HepG2 (cell line): Measurements from ENCODE around the gene MISP3. TPM values are rescaled to one million over a fixed set of nuclear protein-coding genes. Genes with fewer than 3 reads are reported as not detected.

Source experiments
- DMAP1 ChIP-seq: IDR thresholded peaks from 2 replicates; pipeline ENCODE4 v1.6.1; 2016
- HOXD1 ChIP-seq: sonication (generic); formaldehyde crosslinking; IDR thresholded peaks from 2 replicates; pipeline ENCODE4 v1.5.0; 2020; ENCODE audit warnings: missing genetic modification reagents
- MED8 ChIP-seq: sonication (generic); formaldehyde crosslinking; IDR thresholded peaks from 2 replicates; pipeline ENCODE4 v1.8.1; 2023; ENCODE audit warnings: mild to moderate bottlenecking, missing genetic modification reagents; ENCODE audit not compliant: insufficient replicate concordance
- NFE2L2 ChIP-seq: fragments of 150-350 bp; IDR thresholded peaks from 2 replicates; pipeline ENCODE4 v1.6.1; 2014; ENCODE audit warnings: low read length
- TEAD2 ChIP-seq: sonication (generic); formaldehyde crosslinking; IDR thresholded peaks from 2 replicates; pipeline ENCODE4 v1.9.0; 2021; ENCODE audit warnings: missing genetic modification reagents
- ZMYM4 ChIP-seq: sonication (generic); formaldehyde crosslinking; IDR thresholded peaks from 2 replicates; pipeline ENCODE4 v1.8.1; 2023; ENCODE audit warnings: mild to moderate bottlenecking, missing genetic modification reagents
- ZNF44 ChIP-seq: sonication (generic); formaldehyde crosslinking; IDR thresholded peaks from 2 replicates; pipeline ENCODE4 v1.5.1; 2020; ENCODE audit warnings: mild to moderate bottlenecking, missing genetic modification reagents
- ZNF883 ChIP-seq: sonication (generic); formaldehyde crosslinking; IDR thresholded peaks from 2 replicates; pipeline ENCODE4 v1.5.1; 2020; ENCODE audit warnings: mild to moderate bottlenecking, missing genetic modification reagents; ENCODE audit errors: not compliant biosample characterization
- polyA plus RNA-seq, 8 experiments: library from polyadenylated mRNA; depleted of rRNA in 3 of 8; stranded (reverse) in 7 of 8; unstranded in 1 of 8; fragments of >200 nt; fragmentation: Illumina TruSeq in 4 of 8; extraction: Trizol in 4 of 8; gene quantifications; 2 replicates each; pipeline versions ENCODE4 v1.2.1 to v1.2.3, GENCODE V29; 2011 to 2016; ENCODE audit warnings: low read depth in 4 of 8, missing spikeins in 1 of 8, mixed read lengths in 1 of 8; ENCODE audit not compliant: insufficient read depth in 1 of 8
- total RNA-seq, 5 experiments: library from RNA; depleted of rRNA; stranded (reverse); fragments of >200 nt; fragmentation: Illumina TruSeq; extraction: Trizol; gene quantifications; 2 replicates each; pipeline ENCODE4 v1.2.3, GENCODE V29; 2016; ENCODE audit warnings: low read depth in 1 of 5
- TF ChIP-seq, protein P1 (sequence below), 2 experiments: sonication (generic) in 1 of 2; formaldehyde crosslinking in 1 of 2; IDR thresholded peaks; 2 replicates each; pipeline versions ENCODE4 v1.6.1 to v1.9.0; 2014 to 2022; ENCODE audit warnings: antibody characterized with exemption in 1 of 2, borderline replicate concordance in 1 of 2, inconsistent platforms in 1 of 2, low read depth in 1 of 2, missing genetic modification reagents in 1 of 2
- TF ChIP-seq, protein P2 (sequence below): sonication (generic); formaldehyde crosslinking; IDR thresholded peaks from 2 replicates; pipeline ENCODE4 v1.8.1; 2023; ENCODE audit warnings: missing genetic modification reagents, mild to moderate bottlenecking, borderline replicate concordance
- TF ChIP-seq, protein P3 (sequence below): sonication (generic); formaldehyde crosslinking; IDR thresholded peaks from 2 replicates; pipeline ENCODE4 v1.8.1; 2022; ENCODE audit warnings: mild to moderate bottlenecking, missing genetic modification reagents
- TF ChIP-seq, protein P4 (sequence below): sonication (generic); formaldehyde crosslinking; IDR thresholded peaks from 2 replicates; pipeline ENCODE4 v1.4.0; 2020; ENCODE audit warnings: mild to moderate bottlenecking, missing genetic modification reagents, borderline replicate concordance
- TF ChIP-seq, protein P5 (sequence below): sonication (generic); formaldehyde crosslinking; IDR thresholded peaks from 2 replicates; pipeline ENCODE4 v1.4.0; 2020; ENCODE audit warnings: missing genetic modification reagents

Gene MISP3
- total and polyA plus RNA-seq, 2 of the 13 experiments (the other 11 are each of a cell fraction or from before 2014, with no cell fraction given) = 2.5 to 5.4 TPM

DNA sequence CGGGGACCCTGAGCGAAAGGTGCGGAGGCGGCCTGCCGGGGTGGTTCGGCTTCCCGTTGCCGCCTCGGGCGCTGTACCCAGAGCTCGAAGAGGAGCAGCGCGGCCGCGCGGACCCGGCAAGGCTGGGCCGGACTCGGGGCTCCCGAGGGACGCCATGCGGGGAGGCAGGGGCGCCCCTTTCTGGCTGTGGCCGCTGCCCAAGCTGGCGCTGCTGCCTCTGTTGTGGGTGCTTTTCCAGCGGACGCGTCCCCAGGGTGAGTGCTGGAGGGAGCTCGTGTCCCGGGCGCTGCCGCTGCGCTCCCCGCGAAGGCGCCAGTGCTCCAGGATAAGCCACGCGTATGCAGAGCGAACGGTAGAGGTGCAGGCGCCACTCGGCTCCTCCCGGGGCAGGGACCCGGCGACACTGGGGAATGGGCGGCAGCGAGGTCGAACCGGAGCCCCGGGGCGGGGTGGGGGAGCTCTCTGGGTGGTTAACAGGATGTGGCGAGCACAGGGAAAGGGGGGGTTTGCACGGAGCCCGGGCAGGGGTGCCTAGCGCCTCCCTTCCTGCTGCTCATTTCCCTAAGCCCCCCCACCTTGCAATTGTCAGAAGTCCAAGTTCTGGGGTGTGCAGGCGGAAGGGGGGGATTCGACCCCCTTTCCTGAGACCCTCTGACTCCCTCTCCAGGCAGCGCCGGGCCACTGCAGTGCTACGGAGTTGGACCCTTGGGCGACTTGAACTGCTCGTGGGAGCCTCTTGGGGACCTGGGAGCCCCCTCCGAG lies 40.7 kb upstream of the MISP3 start, which contains the start of gene IL27RA (continued):
- TF ChIP-seq, protein P1, sequence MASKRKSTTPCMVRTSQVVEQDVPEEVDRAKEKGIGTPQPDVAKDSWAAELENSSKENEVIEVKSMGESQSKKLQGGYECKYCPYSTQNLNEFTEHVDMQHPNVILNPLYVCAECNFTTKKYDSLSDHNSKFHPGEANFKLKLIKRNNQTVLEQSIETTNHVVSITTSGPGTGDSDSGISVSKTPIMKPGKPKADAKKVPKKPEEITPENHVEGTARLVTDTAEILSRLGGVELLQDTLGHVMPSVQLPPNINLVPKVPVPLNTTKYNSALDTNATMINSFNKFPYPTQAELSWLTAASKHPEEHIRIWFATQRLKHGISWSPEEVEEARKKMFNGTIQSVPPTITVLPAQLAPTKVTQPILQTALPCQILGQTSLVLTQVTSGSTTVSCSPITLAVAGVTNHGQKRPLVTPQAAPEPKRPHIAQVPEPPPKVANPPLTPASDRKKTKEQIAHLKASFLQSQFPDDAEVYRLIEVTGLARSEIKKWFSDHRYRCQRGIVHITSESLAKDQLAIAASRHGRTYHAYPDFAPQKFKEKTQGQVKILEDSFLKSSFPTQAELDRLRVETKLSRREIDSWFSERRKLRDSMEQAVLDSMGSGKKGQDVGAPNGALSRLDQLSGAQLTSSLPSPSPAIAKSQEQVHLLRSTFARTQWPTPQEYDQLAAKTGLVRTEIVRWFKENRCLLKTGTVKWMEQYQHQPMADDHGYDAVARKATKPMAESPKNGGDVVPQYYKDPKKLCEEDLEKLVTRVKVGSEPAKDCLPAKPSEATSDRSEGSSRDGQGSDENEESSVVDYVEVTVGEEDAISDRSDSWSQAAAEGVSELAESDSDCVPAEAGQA (IDR thresholded peaks at IDR 0.05; ENCODE audit: low read depth) = 0 out of 2 replicates have a peak, but pooled peaks have one; percentile 7
- TF ChIP-seq, protein P1 (CRISPR knock-in tag; IDR thresholded peaks at IDR 0.05; ENCODE audit: borderline replicate concordance) = peak; percentile 63; the same call in 1 of the 2 replicates
- TF ChIP-seq, protein P2, sequence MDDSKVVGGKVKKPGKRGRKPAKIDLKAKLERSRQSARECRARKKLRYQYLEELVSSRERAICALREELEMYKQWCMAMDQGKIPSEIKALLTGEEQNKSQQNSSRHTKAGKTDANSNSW = peak; percentile 84; the same call in 1 of the 2 replicates
- TF ChIP-seq, protein P3, sequence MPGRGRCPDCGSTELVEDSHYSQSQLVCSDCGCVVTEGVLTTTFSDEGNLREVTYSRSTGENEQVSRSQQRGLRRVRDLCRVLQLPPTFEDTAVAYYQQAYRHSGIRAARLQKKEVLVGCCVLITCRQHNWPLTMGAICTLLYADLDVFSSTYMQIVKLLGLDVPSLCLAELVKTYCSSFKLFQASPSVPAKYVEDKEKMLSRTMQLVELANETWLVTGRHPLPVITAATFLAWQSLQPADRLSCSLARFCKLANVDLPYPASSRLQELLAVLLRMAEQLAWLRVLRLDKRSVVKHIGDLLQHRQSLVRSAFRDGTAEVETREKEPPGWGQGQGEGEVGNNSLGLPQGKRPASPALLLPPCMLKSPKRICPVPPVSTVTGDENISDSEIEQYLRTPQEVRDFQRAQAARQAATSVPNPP (CRISPR knock-in tag) = no peak
- TF ChIP-seq NFE2L2 = no peak
- TF ChIP-seq, protein P4, sequence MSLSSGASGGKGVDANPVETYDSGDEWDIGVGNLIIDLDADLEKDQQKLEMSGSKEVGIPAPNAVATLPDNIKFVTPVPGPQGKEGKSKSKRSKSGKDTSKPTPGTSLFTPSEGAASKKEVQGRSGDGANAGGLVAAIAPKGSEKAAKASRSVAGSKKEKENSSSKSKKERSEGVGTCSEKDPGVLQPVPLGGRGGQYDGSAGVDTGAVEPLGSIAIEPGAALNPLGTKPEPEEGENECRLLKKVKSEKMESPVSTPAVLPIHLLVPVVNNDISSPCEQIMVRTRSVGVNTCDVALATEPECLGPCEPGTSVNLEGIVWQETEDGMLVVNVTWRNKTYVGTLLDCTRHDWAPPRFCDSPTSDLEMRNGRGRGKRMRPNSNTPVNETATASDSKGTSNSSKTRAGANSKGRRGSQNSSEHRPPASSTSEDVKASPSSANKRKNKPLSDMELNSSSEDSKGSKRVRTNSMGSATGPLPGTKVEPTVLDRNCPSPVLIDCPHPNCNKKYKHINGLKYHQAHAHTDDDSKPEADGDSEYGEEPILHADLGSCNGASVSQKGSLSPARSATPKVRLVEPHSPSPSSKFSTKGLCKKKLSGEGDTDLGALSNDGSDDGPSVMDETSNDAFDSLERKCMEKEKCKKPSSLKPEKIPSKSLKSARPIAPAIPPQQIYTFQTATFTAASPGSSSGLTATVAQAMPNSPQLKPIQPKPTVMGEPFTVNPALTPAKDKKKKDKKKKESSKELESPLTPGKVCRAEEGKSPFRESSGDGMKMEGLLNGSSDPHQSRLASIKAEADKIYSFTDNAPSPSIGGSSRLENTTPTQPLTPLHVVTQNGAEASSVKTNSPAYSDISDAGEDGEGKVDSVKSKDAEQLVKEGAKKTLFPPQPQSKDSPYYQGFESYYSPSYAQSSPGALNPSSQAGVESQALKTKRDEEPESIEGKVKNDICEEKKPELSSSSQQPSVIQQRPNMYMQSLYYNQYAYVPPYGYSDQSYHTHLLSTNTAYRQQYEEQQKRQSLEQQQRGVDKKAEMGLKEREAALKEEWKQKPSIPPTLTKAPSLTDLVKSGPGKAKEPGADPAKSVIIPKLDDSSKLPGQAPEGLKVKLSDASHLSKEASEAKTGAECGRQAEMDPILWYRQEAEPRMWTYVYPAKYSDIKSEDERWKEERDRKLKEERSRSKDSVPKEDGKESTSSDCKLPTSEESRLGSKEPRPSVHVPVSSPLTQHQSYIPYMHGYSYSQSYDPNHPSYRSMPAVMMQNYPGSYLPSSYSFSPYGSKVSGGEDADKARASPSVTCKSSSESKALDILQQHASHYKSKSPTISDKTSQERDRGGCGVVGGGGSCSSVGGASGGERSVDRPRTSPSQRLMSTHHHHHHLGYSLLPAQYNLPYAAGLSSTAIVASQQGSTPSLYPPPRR = 0 out of 2 replicates have a peak, but pooled peaks have one; percentile 24
- TF ChIP-seq ZNF44 (CRISPR knock-in tag) = 0 out of 2 replicates have a peak, but pooled peaks have one; percentile 40
- TF ChIP-seq HOXD1 (CRISPR knock-in tag) = 0 out of 2 replicates have a peak, but pooled peaks have one; percentile 31
- peak; percentile 80 for TF ChIP-seq ZNF883
- TF ChIP-seq MED8 (CRISPR knock-in tag) = peak; percentile 46
- TF ChIP-seq, protein P5, sequence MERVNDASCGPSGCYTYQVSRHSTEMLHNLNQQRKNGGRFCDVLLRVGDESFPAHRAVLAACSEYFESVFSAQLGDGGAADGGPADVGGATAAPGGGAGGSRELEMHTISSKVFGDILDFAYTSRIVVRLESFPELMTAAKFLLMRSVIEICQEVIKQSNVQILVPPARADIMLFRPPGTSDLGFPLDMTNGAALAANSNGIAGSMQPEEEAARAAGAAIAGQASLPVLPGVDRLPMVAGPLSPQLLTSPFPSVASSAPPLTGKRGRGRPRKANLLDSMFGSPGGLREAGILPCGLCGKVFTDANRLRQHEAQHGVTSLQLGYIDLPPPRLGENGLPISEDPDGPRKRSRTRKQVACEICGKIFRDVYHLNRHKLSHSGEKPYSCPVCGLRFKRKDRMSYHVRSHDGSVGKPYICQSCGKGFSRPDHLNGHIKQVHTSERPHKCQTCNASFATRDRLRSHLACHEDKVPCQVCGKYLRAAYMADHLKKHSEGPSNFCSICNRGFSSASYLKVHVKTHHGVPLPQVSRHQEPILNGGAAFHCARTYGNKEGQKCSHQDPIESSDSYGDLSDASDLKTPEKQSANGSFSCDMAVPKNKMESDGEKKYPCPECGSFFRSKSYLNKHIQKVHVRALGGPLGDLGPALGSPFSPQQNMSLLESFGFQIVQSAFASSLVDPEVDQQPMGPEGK (CRISPR knock-in tag) = peak; percentile 79
- TF ChIP-seq ZMYM4 = 0 out of 2 replicates have a peak, but pooled peaks have one; percentile 12
- peak; percentile 51; the same call in 1 of the 2 replicates for TF ChIP-seq DMAP1 (CRISPR knock-in tag)
- 0 out of 2 replicates have a peak, but pooled peaks have one; percentile 5 for TF ChIP-seq TEAD2 (CRISPR knock-in tag)
